Measurements from ENCODE around the gene SRD5A1.

The SRD5A1 gene

DNA sequence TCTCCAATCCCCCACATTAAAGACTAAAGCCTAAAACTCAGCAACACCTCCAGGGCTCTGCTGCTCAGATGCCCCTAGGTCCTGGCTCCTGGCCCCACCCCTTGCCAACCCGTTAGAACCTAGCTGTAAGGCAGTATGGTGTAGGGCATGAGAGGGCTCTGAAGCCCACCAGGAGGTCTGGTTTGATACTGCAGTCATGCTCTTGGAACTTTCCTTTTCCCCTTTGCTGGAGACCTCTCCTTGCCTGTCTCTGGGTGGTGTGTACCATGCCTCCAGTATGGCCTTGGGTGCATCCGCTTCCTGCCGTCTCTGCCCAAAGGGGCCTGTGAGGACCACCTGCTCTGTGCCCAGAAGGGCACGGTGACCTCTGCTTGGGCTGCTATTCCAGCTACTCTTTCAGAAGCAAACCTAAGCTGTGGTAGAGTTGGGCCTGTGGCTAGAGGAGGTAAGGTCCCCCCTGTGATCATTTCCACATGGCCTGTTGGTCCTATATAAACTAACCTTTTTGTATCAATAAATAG lies 83.4 kb downstream of the SRD5A1 start:
- TF ChIP-seq, protein P1, sequence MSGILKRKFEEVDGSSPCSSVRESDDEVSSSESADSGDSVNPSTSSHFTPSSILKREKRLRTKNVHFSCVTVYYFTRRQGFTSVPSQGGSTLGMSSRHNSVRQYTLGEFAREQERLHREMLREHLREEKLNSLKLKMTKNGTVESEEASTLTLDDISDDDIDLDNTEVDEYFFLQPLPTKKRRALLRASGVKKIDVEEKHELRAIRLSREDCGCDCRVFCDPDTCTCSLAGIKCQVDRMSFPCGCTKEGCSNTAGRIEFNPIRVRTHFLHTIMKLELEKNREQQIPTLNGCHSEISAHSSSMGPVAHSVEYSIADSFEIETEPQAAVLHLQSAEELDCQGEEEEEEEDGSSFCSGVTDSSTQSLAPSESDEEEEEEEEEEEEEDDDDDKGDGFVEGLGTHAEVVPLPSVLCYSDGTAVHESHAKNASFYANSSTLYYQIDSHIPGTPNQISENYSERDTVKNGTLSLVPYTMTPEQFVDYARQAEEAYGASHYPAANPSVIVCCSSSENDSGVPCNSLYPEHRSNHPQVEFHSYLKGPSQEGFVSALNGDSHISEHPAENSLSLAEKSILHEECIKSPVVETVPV (CRISPR knock-in tag; IDR thresholded peaks at IDR 0.05) = no peak
- no peak for TF ChIP-seq ZNF70 (CRISPR knock-in tag; IDR thresholded peaks at IDR 0.05)
- no peak for TF ChIP-seq SNAI2 (CRISPR knock-in tag; IDR thresholded peaks at IDR 0.05)
- TF ChIP-seq, protein P2, sequence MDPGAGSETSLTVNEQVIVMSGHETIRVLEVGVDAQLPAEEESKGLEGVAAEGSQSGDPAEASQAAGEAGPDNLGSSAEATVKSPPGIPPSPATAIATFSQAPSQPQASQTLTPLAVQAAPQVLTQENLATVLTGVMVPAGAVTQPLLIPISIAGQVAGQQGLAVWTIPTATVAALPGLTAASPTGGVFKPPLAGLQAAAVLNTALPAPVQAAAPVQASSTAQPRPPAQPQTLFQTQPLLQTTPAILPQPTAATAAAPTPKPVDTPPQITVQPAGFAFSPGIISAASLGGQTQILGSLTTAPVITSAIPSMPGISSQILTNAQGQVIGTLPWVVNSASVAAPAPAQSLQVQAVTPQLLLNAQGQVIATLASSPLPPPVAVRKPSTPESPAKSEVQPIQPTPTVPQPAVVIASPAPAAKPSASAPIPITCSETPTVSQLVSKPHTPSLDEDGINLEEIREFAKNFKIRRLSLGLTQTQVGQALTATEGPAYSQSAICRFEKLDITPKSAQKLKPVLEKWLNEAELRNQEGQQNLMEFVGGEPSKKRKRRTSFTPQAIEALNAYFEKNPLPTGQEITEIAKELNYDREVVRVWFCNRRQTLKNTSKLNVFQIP (CRISPR knock-in tag; IDR thresholded peaks at IDR 0.05; ENCODE audit: borderline replicate concordance, low read depth) = no peak
- no peak for TF ChIP-seq PPARA (CRISPR knock-in tag; IDR thresholded peaks at IDR 0.05; ENCODE audit: borderline replicate concordance)
- no peak for TF ChIP-seq RARB (CRISPR knock-in tag; IDR thresholded peaks at IDR 0.05)
- no peak for TF ChIP-seq CSDC2 (CRISPR knock-in tag; IDR thresholded peaks at IDR 0.05)
- no peak for TF ChIP-seq ESRRG (CRISPR knock-in tag; IDR thresholded peaks at IDR 0.05)
- TF ChIP-seq ZFP30 (CRISPR knock-in tag; IDR thresholded peaks at IDR 0.05) = no peak
- no peak for TF ChIP-seq TOX (CRISPR knock-in tag; IDR thresholded peaks at IDR 0.05; ENCODE audit: borderline replicate concordance)
- TF ChIP-seq, protein P3, sequence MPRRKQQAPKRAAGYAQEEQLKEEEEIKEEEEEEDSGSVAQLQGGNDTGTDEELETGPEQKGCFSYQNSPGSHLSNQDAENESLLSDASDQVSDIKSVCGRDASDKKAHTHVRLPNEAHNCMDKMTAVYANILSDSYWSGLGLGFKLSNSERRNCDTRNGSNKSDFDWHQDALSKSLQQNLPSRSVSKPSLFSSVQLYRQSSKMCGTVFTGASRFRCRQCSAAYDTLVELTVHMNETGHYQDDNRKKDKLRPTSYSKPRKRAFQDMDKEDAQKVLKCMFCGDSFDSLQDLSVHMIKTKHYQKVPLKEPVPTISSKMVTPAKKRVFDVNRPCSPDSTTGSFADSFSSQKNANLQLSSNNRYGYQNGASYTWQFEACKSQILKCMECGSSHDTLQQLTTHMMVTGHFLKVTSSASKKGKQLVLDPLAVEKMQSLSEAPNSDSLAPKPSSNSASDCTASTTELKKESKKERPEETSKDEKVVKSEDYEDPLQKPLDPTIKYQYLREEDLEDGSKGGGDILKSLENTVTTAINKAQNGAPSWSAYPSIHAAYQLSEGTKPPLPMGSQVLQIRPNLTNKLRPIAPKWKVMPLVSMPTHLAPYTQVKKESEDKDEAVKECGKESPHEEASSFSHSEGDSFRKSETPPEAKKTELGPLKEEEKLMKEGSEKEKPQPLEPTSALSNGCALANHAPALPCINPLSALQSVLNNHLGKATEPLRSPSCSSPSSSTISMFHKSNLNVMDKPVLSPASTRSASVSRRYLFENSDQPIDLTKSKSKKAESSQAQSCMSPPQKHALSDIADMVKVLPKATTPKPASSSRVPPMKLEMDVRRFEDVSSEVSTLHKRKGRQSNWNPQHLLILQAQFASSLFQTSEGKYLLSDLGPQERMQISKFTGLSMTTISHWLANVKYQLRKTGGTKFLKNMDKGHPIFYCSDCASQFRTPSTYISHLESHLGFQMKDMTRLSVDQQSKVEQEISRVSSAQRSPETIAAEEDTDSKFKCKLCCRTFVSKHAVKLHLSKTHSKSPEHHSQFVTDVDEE (CRISPR knock-in tag; IDR thresholded peaks at IDR 0.05) = no peak
- no peak for TF ChIP-seq BACH2 (CRISPR knock-in tag; IDR thresholded peaks at IDR 0.05; ENCODE audit: borderline replicate concordance)
- TF ChIP-seq ZFP3 (CRISPR knock-in tag; IDR thresholded peaks at IDR 0.05) = no peak
- TF ChIP-seq ZC3H10 (CRISPR knock-in tag; IDR thresholded peaks at IDR 0.05) = no peak
- no peak for ATAC-seq

DNA sequence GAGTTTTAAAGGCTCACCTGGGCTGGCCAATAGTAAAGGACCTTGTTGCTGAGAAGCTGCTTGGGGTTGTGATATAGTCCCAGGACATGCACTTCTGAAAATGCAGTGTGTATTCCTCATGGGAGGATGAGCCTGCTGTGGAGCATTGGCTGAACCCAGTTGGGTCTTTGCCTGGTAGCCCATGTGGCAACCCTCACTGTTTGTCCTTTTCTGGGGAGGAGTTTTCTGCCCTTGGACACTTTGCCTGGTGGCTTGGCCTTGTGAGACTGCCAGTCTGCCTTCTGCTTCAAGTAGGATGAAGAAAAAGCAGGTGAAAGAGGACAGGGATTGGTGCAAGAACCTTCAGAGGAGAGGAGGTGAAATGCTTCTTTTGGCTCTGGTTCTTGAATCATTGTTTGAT lies 84.0 kb downstream of the SRD5A1 start:
- TF ChIP-seq, protein P4, sequence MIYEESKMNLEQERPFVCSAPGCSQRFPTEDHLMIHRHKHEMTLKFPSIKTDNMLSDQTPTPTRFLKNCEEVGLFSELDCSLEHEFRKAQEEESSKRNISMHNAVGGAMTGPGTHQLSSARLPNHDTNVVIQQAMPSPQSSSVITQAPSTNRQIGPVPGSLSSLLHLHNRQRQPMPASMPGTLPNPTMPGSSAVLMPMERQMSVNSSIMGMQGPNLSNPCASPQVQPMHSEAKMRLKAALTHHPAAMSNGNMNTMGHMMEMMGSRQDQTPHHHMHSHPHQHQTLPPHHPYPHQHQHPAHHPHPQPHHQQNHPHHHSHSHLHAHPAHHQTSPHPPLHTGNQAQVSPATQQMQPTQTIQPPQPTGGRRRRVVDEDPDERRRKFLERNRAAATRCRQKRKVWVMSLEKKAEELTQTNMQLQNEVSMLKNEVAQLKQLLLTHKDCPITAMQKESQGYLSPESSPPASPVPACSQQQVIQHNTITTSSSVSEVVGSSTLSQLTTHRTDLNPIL (CRISPR knock-in tag; IDR thresholded peaks at IDR 0.05; ENCODE audit: low read depth) = no peak
- no peak for ATAC-seq

DNA sequence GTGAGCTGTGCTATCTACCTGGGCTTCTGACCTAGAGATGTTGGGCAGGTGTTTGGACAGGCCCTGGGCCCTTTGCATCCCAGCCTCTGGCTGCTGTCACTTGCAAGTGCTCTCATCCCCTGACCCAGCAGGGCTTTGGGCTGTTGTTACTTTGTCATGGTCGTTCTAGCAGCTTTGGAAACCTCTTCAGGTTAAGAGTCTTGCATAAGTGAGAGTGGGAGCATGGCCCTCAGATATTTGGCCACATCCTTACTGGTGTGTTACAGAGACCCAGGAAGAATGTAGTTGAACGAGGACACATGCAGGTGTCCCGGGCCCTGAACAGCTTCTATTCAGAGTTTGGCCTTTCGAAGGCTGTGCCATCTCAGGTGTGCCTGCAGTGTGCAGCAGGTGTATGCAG lies 84.4 kb downstream of the SRD5A1 start:
- TF ChIP-seq TCF4 (CRISPR knock-in tag; IDR thresholded peaks at IDR 0.05; ENCODE audit: borderline replicate concordance) (no peak), ARNTL (CRISPR knock-in tag; IDR thresholded peaks at IDR 0.05; ENCODE audit: borderline replicate concordance, low read depth) (no peak), GLIS3 (CRISPR knock-in tag; IDR thresholded peaks at IDR 0.05) (no peak), ZFP3 (CRISPR knock-in tag; IDR thresholded peaks at IDR 0.05) (no peak), OSR1 (CRISPR knock-in tag; IDR thresholded peaks at IDR 0.05) (no peak)
- TF ChIP-seq, protein P4 (CRISPR knock-in tag; IDR thresholded peaks at IDR 0.05; ENCODE audit: low read depth) = no peak
- no peak for ATAC-seq

DNA sequence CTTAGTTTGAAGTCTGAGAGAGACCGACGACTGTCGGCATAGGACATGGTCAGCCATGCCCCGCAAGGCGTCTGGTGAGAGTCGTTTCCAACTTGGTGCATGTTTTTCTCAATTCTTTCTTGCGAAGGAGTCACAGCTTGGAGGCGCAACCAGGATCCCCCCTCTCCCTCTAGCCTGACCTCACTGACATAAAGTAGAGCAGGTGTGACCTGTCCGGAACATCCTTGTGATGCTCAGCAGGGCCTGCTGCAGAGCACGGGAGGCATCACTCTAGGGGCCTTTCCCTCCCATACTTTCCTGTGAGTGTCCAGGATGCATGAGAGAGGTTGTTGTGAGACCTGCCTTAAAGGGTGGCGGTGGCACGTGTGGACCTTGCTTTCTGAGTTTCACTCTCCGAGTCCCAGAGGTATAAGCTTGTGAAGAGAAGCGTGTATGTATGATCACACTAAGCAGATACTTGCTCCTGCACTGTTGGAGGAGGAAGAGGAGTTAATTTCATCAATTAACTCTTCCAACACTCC lies 85.0 kb downstream of the SRD5A1 start:
- TF ChIP-seq, protein P2 (CRISPR knock-in tag; IDR thresholded peaks at IDR 0.05; ENCODE audit: borderline replicate concordance, low read depth) = no peak
- TF ChIP-seq, protein P1 (CRISPR knock-in tag; IDR thresholded peaks at IDR 0.05) = no peak
- no peak for TF ChIP-seq BACH2 (CRISPR knock-in tag; IDR thresholded peaks at IDR 0.05; ENCODE audit: borderline replicate concordance)
- ATAC-seq = no peak

Measured in SK-N-SH treated with all-trans-retinoic acid at 6 μM for 48 hours (cell line).